Ovary (tissue), 3 donors: ENCODE measurements around the gene RSPO3.

Source experiments
- EP300 ChIP-seq: sonication (generic); formaldehyde crosslinking; IDR thresholded peaks from one replicate; pipeline ENCODE4 v1.6.1; 2017; ENCODE audit warnings: antibody characterized with exemption
- POLR2A ChIP-seq: fragments of 450-650 bp; IDR thresholded peaks from one replicate; pipeline ENCODE4 v1.6.1; 2017; ENCODE audit warnings: antibody characterized with exemption, mild to moderate bottlenecking, moderate library complexity
- TF ChIP-seq, protein P1 (sequence below), 3 donors: fragments of 450-650 bp in 2 of 3; fragments of 200-600 bp in 1 of 3; IDR thresholded peaks; one replicate each; pipeline versions ENCODE4 v1.5.1 to v1.8.0; 2016 to 2022; ENCODE audit warnings: antibody characterized with exemption in 3 of 3, mild to moderate bottlenecking in 1 of 3
- donor health status: DM: no; HTN: no; CAD: no.

DNA sequence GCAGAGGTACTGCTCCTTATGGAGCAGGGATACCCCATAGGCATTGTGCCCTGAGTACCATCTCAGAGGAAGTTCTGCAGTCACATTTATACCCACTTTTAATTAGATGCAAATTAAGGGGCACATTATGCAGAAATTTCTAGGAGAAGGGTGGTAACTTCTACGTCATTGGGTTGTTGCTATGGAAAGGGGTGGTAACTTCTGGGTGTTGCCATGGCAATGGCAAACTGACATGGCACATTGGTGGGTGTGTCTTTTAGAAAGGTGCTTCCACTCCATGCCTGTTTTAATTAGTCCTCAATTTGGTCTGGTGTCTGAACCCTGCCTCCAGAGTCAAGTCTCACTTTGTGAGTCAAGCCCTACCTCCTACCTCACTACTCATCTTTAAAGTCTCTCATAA, 42.0 kb downstream of the RSPO3 start:
- TF ChIP-seq, protein P1, sequence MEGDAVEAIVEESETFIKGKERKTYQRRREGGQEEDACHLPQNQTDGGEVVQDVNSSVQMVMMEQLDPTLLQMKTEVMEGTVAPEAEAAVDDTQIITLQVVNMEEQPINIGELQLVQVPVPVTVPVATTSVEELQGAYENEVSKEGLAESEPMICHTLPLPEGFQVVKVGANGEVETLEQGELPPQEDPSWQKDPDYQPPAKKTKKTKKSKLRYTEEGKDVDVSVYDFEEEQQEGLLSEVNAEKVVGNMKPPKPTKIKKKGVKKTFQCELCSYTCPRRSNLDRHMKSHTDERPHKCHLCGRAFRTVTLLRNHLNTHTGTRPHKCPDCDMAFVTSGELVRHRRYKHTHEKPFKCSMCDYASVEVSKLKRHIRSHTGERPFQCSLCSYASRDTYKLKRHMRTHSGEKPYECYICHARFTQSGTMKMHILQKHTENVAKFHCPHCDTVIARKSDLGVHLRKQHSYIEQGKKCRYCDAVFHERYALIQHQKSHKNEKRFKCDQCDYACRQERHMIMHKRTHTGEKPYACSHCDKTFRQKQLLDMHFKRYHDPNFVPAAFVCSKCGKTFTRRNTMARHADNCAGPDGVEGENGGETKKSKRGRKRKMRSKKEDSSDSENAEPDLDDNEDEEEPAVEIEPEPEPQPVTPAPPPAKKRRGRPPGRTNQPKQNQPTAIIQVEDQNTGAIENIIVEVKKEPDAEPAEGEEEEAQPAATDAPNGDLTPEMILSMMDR (IDR thresholded peaks at IDR 0.05): no peak
- no peak for TF ChIP-seq POLR2A
- TF ChIP-seq EP300: no peak
